Keratinocyte (primary cell): ENCODE data around the gene AP3S1. TPM values are rescaled to one million over a fixed set of nuclear protein-coding genes. Genes with fewer than 3 reads are reported as not detected.
"Not testable (repeated sequence)": the region's sequence is repeated elsewhere in the genome, so short reads cannot be mapped to it uniquely, and the experiment has no call there.

Experiments
- DNase-seq: peaks from one replicate; pipeline ENCODE4 v3.0.0-alpha.2; 2011; ENCODE audit warnings: low read depth, missing footprints, low spot score
- FAIRE-seq: peaks from 2 replicates; lab custom pipeline; 2011; peaks lifted over from hg19 to GRCh38; lab: Jason Lieb, UNC
- H2AFZ ChIP-seq: 2 replicates; pipeline ENCODE4 v1.6.0; 2012; ENCODE audit warnings: low read length, control low read depth, inconsistent platforms; ENCODE audit not compliant: control insufficient read depth
- H3K27ac ChIP-seq: 2 replicates; pipeline ENCODE4 v1.5.1; 2011; ENCODE audit warnings: low read length; ENCODE audit not compliant: control insufficient read depth, insufficient read depth
- H3K27me3 ChIP-seq: 3 replicates; pipeline ENCODE4 v1.6.0; 2011; ENCODE audit warnings: low read length; ENCODE audit not compliant: control insufficient read depth, insufficient read depth; ENCODE audit errors: extremely low read depth
- H3K36me3 ChIP-seq, 2 experiments: 2 replicates in 1 of 2; 3 replicates in 1 of 2; pipeline ENCODE4 v1.5.1; 2011; ENCODE audit warnings: low read length in 2 of 2, mild to moderate bottlenecking in 1 of 2; ENCODE audit not compliant: control insufficient read depth in 2 of 2, insufficient read depth in 2 of 2; ENCODE audit errors: extremely low read depth in 1 of 2
- H3K4me1 ChIP-seq: 3 replicates; pipeline ENCODE4 v1.5.1; 2011; ENCODE audit warnings: low read length; ENCODE audit not compliant: control insufficient read depth, insufficient read depth; ENCODE audit errors: extremely low read depth
- H3K4me2 ChIP-seq: 3 replicates; pipeline ENCODE4 v1.6.0; 2011; ENCODE audit warnings: low read depth, low read length; ENCODE audit not compliant: control insufficient read depth, insufficient read depth; ENCODE audit errors: extremely low read depth
- H3K4me3 ChIP-seq, 3 experiments: fragments of 200-600 bp in 1 of 3; sonication (generic) in 1 of 3; 2 replicates in 2 of 3; 3 replicates in 1 of 3; pipeline ENCODE4 v1.5.1; 2011 to 2016; ENCODE audit warnings: low read length in 3 of 3, mild to moderate bottlenecking in 3 of 3, control low read depth in 2 of 3, inconsistent platforms in 1 of 3, low read depth in 1 of 3, mixed read lengths in 1 of 3, mixed run types in 1 of 3, moderate library complexity in 1 of 3; ENCODE audit not compliant: control insufficient read depth in 2 of 3, insufficient read depth in 2 of 3; ENCODE audit errors: extremely low read depth in 1 of 3
- H3K79me2 ChIP-seq: 2 replicates; pipeline ENCODE4 v1.6.0; 2012; ENCODE audit warnings: low read length; ENCODE audit not compliant: control insufficient read depth, insufficient read depth
- H3K9ac ChIP-seq: 3 replicates; pipeline ENCODE4 v1.6.0; 2011; ENCODE audit warnings: low read length; ENCODE audit not compliant: control insufficient read depth, insufficient read depth; ENCODE audit errors: extremely low read depth
- H3K9me1 ChIP-seq: 3 replicates; pipeline ENCODE4 v1.6.0; 2011; ENCODE audit warnings: low read length; ENCODE audit not compliant: control insufficient read depth, insufficient read depth; ENCODE audit errors: extremely low read depth
- H3K9me3 ChIP-seq: 2 replicates; pipeline ENCODE4 v1.5.1; 2012; ENCODE audit warnings: low read depth, low read length; ENCODE audit not compliant: control insufficient read depth
- H4K20me1 ChIP-seq: 3 replicates; pipeline ENCODE4 v1.6.0; 2011; ENCODE audit warnings: low read length; ENCODE audit not compliant: control insufficient read depth, insufficient read depth; ENCODE audit errors: extremely low read depth
- EZH2 ChIP-seq: IDR thresholded peaks from one replicate; pipeline ENCODE4 v1.6.1; 2012; ENCODE audit warnings: inconsistent platforms, mild to moderate bottlenecking, low read length, moderate library complexity
- dilution Hi-C: fragments of 300-500 bp; cut with MboI; formaldehyde crosslinking; loops from one replicate; pipeline ENCODE4 v1.7.0; 2020; ENCODE audit warnings: low sequenced_read_pairs; ENCODE audit not compliant: extremely low pct_ligation_motif_present
- polyA plus RNA-seq, 5 experiments: library from polyadenylated mRNA; depleted of rRNA in 3 of 5; stranded (reverse) in 3 of 5; stranded (forward) in 1 of 5; unstranded in 1 of 5; fragments of >200 nt; gene quantifications; 1 replicate in 1 of 5; 2 replicates in 3 of 5; 3 replicates in 1 of 5; pipeline versions ENCODE4 v1.2.1 to v1.2.3, GENCODE V29; 2011 to 2012; ENCODE audit warnings: missing spikeins in 2 of 5, low read depth in 1 of 5, low replicate concordance in 1 of 5
- TF ChIP-seq, protein P1 (sequence below), 3 experiments: IDR thresholded peaks in 1 of 3; conservative IDR thresholded peaks in 1 of 3; optimal IDR thresholded peaks in 1 of 3; 2 replicates in 2 of 3; 3 replicates in 1 of 3; pipeline versions ENCODE3 to v1.5.1; 2011; ENCODE audit warnings: low read length in 3 of 3, mild to moderate bottlenecking in 3 of 3, moderate library complexity in 2 of 3, control low read depth in 1 of 3, inconsistent platforms in 1 of 3; ENCODE audit not compliant: insufficient read depth in 2 of 3; ENCODE audit errors: extremely low read depth in 1 of 3

AP3S1 gene
- polyA plus RNA-seq, 1 donor (not counting 4 experiments of a cell fraction or from before 2014, with no cell fraction given), result 153 TPM

DNA sequence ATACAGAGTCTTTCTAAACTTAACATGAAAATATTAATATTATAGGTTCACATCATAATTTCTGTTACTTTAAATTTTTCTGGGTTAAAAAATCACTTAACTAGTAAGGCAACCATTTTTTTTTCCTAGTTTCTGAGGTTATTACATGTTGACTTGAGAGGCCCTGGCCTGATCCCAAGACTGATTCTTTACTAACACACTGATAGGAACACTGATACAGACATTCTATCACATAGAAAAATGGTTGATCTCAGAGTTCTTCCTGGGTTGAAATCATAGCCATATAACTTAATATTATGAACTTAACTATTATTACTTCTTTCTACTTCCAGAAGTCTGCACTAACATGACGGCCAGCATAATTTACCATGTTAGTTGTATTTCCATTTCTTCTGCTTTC, 43.0 kb downstream of the AP3S1 start:
- dilution Hi-C loops, result no loop called here
- Histone ChIP-seq H3K4me3 (no peak overlapping the region), H3K4me2 (no peak overlapping the region), H3K9me1 (no peaks in the 10 kb centered on the region), H3K4me1 (no peaks in the 10 kb centered on the region), H3K79me2 (peaks cover 23% of the 10 kb centered on the region), H3K9ac (no peak overlapping the region), H4K20me1 (no peaks in the 10 kb centered on the region), H3K27ac (no peak overlapping the region), H2AFZ (no peak overlapping the region), H3K36me3 (peaks cover 2 to 7% of the 10 kb centered on the region in 2 experiments), H3K9me3 (no peaks in the 10 kb centered on the region), H3K27me3 (no peaks in the 10 kb centered on the region)
- FAIRE-seq (no peak), DNase-seq (no peak)
- TF ChIP-seq, protein P1, sequence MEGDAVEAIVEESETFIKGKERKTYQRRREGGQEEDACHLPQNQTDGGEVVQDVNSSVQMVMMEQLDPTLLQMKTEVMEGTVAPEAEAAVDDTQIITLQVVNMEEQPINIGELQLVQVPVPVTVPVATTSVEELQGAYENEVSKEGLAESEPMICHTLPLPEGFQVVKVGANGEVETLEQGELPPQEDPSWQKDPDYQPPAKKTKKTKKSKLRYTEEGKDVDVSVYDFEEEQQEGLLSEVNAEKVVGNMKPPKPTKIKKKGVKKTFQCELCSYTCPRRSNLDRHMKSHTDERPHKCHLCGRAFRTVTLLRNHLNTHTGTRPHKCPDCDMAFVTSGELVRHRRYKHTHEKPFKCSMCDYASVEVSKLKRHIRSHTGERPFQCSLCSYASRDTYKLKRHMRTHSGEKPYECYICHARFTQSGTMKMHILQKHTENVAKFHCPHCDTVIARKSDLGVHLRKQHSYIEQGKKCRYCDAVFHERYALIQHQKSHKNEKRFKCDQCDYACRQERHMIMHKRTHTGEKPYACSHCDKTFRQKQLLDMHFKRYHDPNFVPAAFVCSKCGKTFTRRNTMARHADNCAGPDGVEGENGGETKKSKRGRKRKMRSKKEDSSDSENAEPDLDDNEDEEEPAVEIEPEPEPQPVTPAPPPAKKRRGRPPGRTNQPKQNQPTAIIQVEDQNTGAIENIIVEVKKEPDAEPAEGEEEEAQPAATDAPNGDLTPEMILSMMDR (optimal IDR thresholded peaks at IDR 0.05 in 1 of 3, IDR thresholded peaks at IDR 0.05 in 1 of 3, conservative IDR thresholded peaks at IDR 0.05 in 1 of 3; ENCODE audit: extremely low read depth in 1 of 3, insufficient read depth in 2 of 3, low read length in 3 of 3), result no peak
- TF ChIP-seq EZH2, result no peak

GRCh38 chr5:115885208-115885607, 43.5 kb downstream of the AP3S1 start:
- H3K9me3 ChIP-seq, H3K4me1 ChIP-seq, dilution Hi-C loops, H3K27ac ChIP-seq, H3K4me2 ChIP-seq, H3K36me3 ChIP-seq, H4K20me1 ChIP-seq, DNase-seq, H3K4me3 ChIP-seq, H3K9me1 ChIP-seq, H3K27me3 ChIP-seq, H3K9ac ChIP-seq, FAIRE-seq, H2AFZ ChIP-seq: not testable (repeated sequence)
- H3K79me2 ChIP-seq, result peaks cover 22% of the 10 kb centered on the region

GRCh38 chr5:115888027-115888426, 46.3 kb downstream of the AP3S1 start:
- no peak for FAIRE-seq
- peaks cover 8% of the 10 kb centered on the region for H3K79me2 ChIP-seq

More at GRCh38 chr5:115888027-115888426, 46.3 kb downstream of the AP3S1 start:
- no peak for DNase-seq
- Histone ChIP-seq H3K4me2 (no peak overlapping the region), H3K9me1 (no peaks in the 10 kb centered on the region), H3K36me3 (peaks cover 2 to 5% of the 10 kb centered on the region in 2 experiments), H3K9me3 (no peaks in the 10 kb centered on the region), H3K4me3 (no peak overlapping the region), H2AFZ (no peak overlapping the region), H3K27me3 (no peaks in the 10 kb centered on the region), H3K9ac (no peak overlapping the region), H3K27ac (no peak overlapping the region), H3K4me1 (no peaks in the 10 kb centered on the region), H4K20me1 (no peaks in the 10 kb centered on the region)
- dilution Hi-C loops, result no loop called here
- no peak for TF ChIP-seq EZH2
- TF ChIP-seq, protein P1 (optimal IDR thresholded peaks at IDR 0.05 in 1 of 3, IDR thresholded peaks at IDR 0.05 in 1 of 3, conservative IDR thresholded peaks at IDR 0.05 in 1 of 3; ENCODE audit: extremely low read depth in 1 of 3, insufficient read depth in 2 of 3, low read length in 3 of 3), result no peak
